IPS DF 6.9 (cell line): ENCODE data around the gene IRF6.

Source experiments
- DNase-seq: peaks from one replicate; pipeline ENCODE4 v3.0.0-alpha.2; 2013; ENCODE audit warnings: low read depth, low spot score
- H3K27ac ChIP-seq: one replicate; pipeline ENCODE4 v1.5.1; 2013; ENCODE audit warnings: low read length, control low read depth
- H3K27me3 ChIP-seq: 2 replicates; pipeline ENCODE4 v1.6.1; 2013; ENCODE audit warnings: mild to moderate bottlenecking, low read length; ENCODE audit not compliant: control insufficient read depth, insufficient read depth
- H3K36me3 ChIP-seq: 2 replicates; pipeline ENCODE4 v1.6.1; 2013; ENCODE audit warnings: low read length; ENCODE audit not compliant: control insufficient read depth, insufficient read depth
- H3K4me1 ChIP-seq: 2 replicates; pipeline ENCODE4 v1.6.1; 2013; ENCODE audit warnings: low read length; ENCODE audit not compliant: control insufficient read depth, insufficient read depth
- H3K4me3 ChIP-seq: 2 replicates; pipeline ENCODE4 v1.5.1; 2013; ENCODE audit warnings: mild to moderate bottlenecking, low read length
- H3K9me3 ChIP-seq: 2 replicates; pipeline ENCODE4 v1.6.1; 2013; ENCODE audit warnings: low read length, inconsistent platforms; ENCODE audit not compliant: control insufficient read depth, insufficient read depth
- WGBS: extraction: QIAGEN DNeasy Blood & Tissue Kit; methylation state at CpG from one replicate; pipeline ENCODE4 v1.1.7; 2013; ENCODE audit warnings: mixed read lengths, missing lambda C conversion rate; ENCODE audit not compliant: insufficient read length, insufficient coverage; 5-methylcytosine and 5-hydroxymethylcytosine counted together

The IRF6 gene

GRCh38 chr1:209839875-209840546, 34.1 kb upstream of the IRF6 start:
- H3K36me3 ChIP-seq: peaks cover 16% of the 10 kb centered on the region; the same call in 1 of the 2 replicates
- H3K4me1 ChIP-seq: no peaks in the 10 kb centered on the region
- no peaks in the 10 kb centered on the region for H3K9me3 ChIP-seq
- no peak overlapping the region for H3K27ac ChIP-seq
- no CpG with 5 or more reads among the region's 5 CpGs for WGBS
- DNase-seq: no peak
- H3K27me3 ChIP-seq: no peaks in the 10 kb centered on the region
- H3K4me3 ChIP-seq: no peak overlapping the region

GRCh38 chr1:209838537-209838936, 32.6 kb upstream of the IRF6 start:
- no peaks in the 10 kb centered on the region for H3K4me1 ChIP-seq
- no peak for DNase-seq
- no peak overlapping the region for H3K27ac ChIP-seq
- no peaks in the 10 kb centered on the region for H3K27me3 ChIP-seq
- H3K36me3 ChIP-seq: peaks cover 12% of the 10 kb centered on the region; the same call in 1 of the 2 replicates
- H3K9me3 ChIP-seq: no peaks in the 10 kb centered on the region
- no peak overlapping the region for H3K4me3 ChIP-seq
- WGBS: no CpG with 5 or more reads among the region's 6 CpGs

GRCh38 chr1:209837671-209838070, 31.7 kb upstream of the IRF6 start:
- Histone ChIP-seq H3K27ac (no peak overlapping the region), H3K36me3 (peaks cover 10% of the 10 kb centered on the region; the same call in 1 of the 2 replicates), H3K9me3 (no peaks in the 10 kb centered on the region), H3K4me1 (no peaks in the 10 kb centered on the region), H3K4me3 (no peak overlapping the region), H3K27me3 (no peaks in the 10 kb centered on the region)
- WGBS: no CpG with 5 or more reads among the region's 7 CpGs
- DNase-seq: no peak

DNA sequence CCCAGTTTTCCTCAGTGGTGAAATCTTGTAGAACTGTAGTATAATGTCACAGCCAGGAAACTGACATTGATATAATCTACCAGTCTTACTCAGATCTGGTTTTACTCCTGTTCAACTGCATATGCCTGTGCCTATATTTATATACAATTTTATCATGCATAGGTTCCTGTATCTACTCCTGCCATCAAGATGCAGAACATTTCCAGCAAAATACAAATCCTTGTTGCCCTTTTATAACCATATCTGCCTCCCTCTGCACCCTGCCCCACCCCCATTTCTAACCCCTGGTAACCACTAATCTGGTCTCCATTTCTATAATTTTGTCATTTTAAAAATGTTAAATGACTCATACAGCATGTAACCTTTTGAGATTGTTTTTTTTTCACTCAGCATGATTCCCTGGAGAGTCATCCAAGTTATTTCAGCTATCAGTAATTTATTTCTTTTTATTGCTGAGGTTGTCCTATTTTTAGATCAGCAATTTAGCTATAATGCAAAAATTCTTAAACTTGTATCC, 29.9 kb upstream of the IRF6 start:
- no peak overlapping the region for H3K27ac ChIP-seq
- no peaks in the 10 kb centered on the region for H3K27me3 ChIP-seq
- H3K36me3 ChIP-seq: peaks cover 4% of the 10 kb centered on the region; the same call in 1 of the 2 replicates
- H3K4me1 ChIP-seq: no peaks in the 10 kb centered on the region
- no peak for DNase-seq
- no peak overlapping the region for H3K4me3 ChIP-seq
- no peaks in the 10 kb centered on the region for H3K9me3 ChIP-seq

GRCh38 chr1:209831615-209832014, 25.7 kb upstream of the IRF6 start:
- Histone ChIP-seq H3K27me3 (no peaks in the 10 kb centered on the region), H3K9me3 (no peaks in the 10 kb centered on the region), H3K4me3 (no peak overlapping the region), H3K4me1 (no peaks in the 10 kb centered on the region), H3K27ac (no peak overlapping the region), H3K36me3 (no peaks in the 10 kb centered on the region; the same call in 1 of the 2 replicates)
- no CpG with 5 or more reads among the region's 1 CpG for WGBS
- no peak for DNase-seq

- Histone ChIP-seq H3K36me3 (no peaks in the 10 kb centered on the region; the same call in 1 of the 2 replicates), H3K9me3 (no peaks in the 10 kb centered on the region), H3K4me1 (no peaks in the 10 kb centered on the region), H3K27ac (no peak overlapping the region), H3K4me3 (no peak overlapping the region), H3K27me3 (no peaks in the 10 kb centered on the region)
- no peak for DNase-seq
- 100% methylated on average over 2 of the region's 3 CpGs for WGBS
Observed at GRCh38 chr1:209830722-209831121, 24.8 kb upstream of the IRF6 start.

DNA sequence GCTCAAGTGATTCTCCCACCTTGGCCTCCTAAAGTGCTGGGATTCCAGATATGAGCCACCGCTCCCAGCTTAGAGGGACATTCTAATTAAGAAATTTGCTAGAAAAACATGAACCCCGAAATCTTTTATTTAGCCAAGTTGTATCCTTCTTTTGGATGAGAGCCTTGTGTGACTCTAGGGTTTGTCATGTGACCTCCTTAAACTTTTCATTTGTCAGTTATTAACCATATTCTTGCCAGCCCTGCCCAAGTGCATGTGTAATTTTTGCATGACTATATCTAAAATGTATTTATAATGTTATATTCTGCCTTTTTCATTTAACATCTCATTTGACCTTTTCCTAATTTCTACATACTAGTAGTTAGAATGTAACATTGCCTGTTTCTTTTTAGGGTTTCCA, 23.8 kb upstream of the IRF6 start:
- DNase-seq: no peak
- WGBS: no CpG with 5 or more reads among the region's 2 CpGs
- Histone ChIP-seq H3K27me3 (no peaks in the 10 kb centered on the region), H3K36me3 (no peaks in the 10 kb centered on the region; the same call in 1 of the 2 replicates), H3K27ac (no peak overlapping the region), H3K4me3 (no peak overlapping the region), H3K9me3 (no peaks in the 10 kb centered on the region), H3K4me1 (no peaks in the 10 kb centered on the region)

DNA sequence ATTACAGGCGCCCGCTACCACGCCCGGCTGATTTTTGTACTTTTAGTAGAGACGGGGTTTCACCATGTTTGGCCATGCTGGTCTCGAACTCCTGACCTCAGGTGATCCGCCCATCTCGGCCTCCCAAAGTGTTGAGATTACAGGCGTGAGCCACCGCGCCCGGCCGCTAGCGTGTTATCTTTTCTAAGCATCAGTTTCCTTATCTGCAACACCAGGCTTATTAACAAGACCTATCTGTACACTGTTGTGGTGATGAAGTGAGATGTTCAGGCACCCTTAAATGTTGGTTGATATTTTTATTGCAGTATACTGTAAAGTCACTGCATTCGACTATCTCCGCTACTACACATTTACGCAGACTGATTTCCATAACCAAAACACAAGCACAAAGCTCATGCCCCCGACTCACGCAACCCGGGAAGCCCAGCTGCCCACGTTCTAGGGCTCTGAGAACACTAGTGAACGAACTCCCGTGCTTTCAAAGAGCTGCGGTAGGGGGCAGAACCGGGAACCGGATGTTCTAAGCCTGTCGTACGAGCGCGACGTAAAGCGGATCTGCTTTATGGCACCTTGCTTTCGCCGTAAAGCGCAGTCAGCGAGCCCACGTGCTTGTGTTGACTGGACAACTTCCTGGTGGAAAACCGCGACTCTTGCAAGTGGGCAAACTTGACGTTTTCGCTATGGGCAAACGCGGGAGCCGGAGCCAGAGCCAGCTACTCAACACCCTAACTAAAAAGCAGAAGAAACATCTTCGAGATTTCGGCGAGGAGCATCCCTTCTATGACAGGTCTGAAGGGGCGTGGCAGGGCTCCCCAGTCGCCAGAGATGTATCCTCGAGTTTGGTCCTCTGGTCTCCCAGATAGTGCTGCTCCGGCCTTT, 21.7 kb upstream of the IRF6 start, which contains the start of gene UTP25:
TSS of gene UTP25 (plus strand) at position 589 of the 879 bp plus-strand sequence. CDS start at position 681, 92 bp downstream.
- Histone ChIP-seq H3K9me3 (no peaks in the 10 kb centered on the region), H3K4me1 (no peaks in the 10 kb centered on the region), H3K27me3 (no peaks in the 10 kb centered on the region), H3K36me3 (no peaks in the 10 kb centered on the region), H3K4me3 (peak within 1 kb of the TSS; percentile 81; the same call in 1 of the 2 replicates), H3K27ac (no peak within 1 kb of the TSS)
- WGBS: no CpG with 5 or more reads among the region's 51 CpGs
- peak; percentile 98 for DNase-seq

- no peaks in the 10 kb centered on the region for H3K4me1 ChIP-seq
- H3K27ac ChIP-seq: no peak overlapping the region
- no peak overlapping the region for H3K4me3 ChIP-seq
- H3K27me3 ChIP-seq: no peaks in the 10 kb centered on the region
- no peak for DNase-seq
- no peaks in the 10 kb centered on the region for H3K36me3 ChIP-seq
- H3K9me3 ChIP-seq: no peaks in the 10 kb centered on the region
- no CpG with 5 or more reads among the region's 11 CpGs for WGBS
Observed at GRCh38 chr1:209825591-209826434, 19.9 kb upstream of the IRF6 start.
